A172 (cell line): ENCODE data around the gene BCO1. TPM values are rescaled to one million over a fixed set of nuclear protein-coding genes. Genes with fewer than 3 reads are reported as not detected.
"Not testable (repeated sequence)": the region's sequence is repeated elsewhere in the genome, so short reads cannot be mapped to it uniquely, and the experiment has no call there.

Experiments used
- DNase-seq: peaks from one replicate; pipeline ENCODE4 v3.0.0-alpha.2; 2015; ENCODE audit warnings: low spot score
- total RNA-seq: library from RNA; depleted of rRNA; stranded (reverse); fragments of >200 nt; shearing (Covaris generic); gene quantifications from 2 replicates; pipeline ENCODE4 v1.2.3, GENCODE V29; 2014; rRNA removed

Gene BCO1
- total RNA-seq: 0.19 and 1.9 TPM in 2 replicates

DNA sequence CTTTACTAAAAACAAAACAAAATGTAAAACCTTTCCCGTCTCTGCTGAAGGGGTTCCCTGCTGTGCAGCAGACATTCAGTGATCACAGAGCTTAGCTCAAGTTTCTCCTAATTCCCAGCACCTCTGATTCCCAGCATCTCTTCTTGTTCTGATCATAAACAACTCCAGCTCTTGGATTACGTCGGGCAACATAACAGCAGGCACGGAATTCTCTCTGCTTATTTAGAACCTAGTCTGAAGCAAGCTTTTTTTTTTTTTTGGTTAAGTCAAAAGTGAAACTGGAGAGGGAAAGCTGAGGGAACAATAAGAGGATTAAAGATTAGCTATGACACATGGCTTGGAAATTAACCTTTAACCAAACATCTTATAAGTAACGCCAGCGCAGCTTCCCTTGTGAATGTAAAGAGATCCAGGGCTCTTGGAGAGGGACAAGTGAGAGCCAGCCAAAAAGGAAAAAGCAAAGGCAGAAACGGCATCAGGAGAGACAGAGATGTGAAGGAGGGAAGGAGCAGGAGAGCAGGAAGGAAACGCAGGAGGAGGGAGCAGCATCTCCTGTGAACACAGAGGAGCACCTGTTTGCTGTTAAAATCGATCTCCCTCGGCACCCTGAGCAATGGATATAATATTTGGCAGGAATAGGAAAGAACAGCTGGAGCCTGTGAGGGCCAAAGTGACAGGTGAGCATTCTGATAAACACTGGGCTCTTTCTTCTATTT is at the start of gene BCO1:
BCO1 (plus strand) TSS at position 394 of the 716 bp plus-strand sequence; CDS start at position 614, 220 bp downstream.
- peak; percentile 64 for DNase-seq

GRCh38 chr16:81189100-81189664 is 49.3 kb upstream of the BCO1 start:
- no peak for DNase-seq

DNA sequence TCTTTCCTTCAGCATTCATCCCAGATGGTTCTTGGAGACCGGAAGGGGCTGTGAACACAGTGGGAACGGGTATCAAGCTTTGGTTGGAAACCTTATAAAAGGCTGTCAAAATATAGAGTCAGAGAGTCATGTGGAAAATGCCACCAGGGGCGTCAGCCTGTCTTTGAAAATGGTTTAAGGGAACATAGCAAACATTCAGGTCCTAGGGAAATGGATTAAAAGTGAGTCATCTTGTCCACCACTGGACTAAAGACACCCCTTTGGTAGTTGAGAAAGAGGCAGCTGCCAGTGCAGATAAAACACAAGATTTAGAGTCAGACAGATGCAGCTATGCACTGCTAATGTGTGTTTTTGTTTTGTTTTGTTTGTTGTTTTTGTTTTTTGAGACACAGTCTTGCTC is 47.8 kb upstream of the BCO1 start:
- DNase-seq: peak; percentile 58

DNA sequence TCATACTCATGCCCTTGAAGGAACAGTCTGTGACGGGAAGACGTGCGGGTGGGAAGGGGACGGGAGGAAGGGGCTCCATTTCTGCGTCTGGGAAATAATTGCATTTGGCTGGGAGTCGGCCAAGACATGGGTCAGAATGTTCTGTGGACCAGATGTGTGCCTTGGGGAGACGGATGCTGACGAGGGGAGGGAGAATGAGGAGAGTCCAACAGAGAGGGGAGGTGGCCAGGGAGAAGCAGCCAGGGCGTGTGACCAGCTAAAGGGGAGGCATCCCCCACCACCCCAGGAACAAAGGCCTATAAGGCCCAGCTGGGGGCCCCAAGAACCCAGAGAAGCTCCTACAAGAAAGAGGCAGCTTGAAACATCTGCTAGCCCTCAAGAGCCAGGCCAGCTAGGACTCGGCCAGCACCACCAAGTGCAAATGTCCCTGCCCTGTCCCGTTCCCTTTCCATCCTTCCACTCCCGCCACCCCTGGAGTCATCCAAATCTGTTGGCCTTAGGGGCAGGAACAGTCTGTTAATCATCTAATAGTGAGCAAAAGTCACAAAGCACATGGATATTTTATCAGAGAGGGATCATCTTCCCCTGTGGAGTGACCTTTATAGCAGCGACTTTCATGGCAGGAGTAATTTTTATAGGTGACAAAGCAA is 42.5 kb upstream of the BCO1 start:
- no peak for DNase-seq

- DNase-seq: no peak
These were observed 39.9 kb upstream of the BCO1 start for GRCh38 chr16:81198635-81199034.

DNA sequence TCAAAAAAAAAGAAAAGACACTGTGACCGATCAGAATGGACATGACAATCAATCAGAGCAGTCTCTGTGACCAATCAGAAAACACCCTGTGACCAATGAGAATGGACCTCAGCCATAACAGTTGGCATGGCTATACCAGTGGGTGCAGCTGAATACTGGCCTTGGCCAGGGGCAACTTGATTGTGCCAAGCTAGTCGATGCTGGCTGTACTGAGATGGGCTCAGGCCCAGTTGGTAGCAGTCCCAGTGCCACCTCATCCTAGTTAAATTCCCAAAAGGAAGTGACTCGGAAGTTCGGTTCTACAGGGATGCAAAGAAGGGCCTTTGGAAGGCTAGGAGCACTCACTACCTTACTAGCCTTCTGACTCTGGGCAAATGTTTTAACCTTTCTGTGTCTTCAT is 37.2 kb upstream of the BCO1 start:
- DNase-seq: peak; percentile 44

DNA sequence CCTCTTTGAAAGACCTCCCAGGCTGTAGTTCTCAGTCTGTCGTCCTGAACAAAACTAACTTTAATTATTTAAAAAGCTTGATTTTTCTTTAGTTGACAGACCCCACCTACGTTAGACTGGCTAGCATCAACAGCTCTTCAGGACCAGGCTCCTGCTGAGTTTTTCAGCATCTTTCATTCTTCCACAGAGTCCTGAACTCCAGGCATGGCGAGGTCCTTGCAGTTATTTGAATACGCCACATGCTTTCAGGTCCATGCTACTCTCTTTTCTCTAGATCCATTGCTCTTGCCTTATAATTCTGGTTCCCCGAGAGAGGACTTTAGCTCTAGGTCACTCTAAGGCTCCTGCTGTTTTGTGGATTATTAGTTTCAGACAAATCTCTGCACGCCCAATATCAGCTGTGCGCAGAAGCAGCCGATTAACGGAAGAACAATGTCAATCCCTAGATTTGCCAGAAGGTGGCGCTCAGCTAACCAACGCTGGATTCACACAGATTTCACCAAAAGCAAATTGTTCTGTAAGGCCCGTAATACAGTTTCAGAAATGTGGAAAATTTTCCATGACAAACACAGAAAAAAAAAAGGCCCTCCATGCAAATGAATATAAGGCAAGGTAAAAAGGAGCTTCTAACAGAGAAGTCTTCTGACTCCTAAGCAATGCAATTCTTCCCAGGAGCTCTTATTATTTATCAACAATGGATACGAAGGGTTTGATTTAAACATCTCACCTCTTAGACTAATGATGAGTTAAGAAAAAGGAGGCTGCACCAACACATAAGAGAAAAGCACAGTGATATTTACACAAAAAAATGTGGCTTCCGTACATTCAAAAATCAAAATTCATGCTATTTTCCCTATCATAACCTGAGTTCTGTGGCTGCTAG is 33.5 kb upstream of the BCO1 start:
- DNase-seq: peak; percentile 54

DNA sequence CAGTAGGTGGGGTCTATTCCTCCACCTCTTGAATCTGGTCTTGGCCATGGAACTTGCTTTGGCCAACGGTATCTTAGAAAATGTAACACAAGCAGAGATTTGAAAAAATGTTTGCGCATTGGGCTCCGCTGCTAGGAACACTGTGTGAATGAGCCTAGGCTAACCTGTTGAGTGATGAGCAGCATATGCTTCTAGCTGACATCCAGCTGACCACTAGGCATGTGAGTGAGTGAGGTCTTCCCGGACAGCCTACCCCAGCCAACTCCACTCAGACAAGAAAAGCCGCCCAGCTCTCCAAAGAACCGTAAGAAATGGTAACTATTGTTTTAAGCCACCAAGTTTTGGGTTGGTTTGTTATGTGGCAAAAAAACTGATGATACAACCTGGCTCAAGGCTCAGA is 31.4 kb upstream of the BCO1 start:
- DNase-seq: no peak

DNA sequence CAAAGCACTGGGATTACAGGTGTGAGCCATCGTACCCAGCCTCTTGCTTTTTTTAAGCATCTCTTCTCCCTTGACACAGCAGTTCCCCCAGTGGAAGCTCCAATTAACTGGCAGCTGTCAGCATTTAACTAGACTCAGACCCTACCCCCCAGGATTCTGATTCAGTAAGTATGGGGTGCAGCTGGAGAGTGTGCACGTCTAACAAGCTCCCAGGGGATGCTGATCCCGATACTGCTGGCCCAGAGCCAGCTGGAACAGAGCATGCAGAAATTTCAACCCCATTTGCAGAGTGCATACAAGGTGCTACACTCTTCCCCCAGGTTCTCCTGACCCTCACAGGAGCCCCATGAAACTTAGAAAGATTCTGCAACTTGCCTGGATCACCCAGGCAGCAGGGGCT is 27.7 kb upstream of the BCO1 start:
- DNase-seq: no peak

GRCh38 chr16:81212830-81213465 is 25.5 kb upstream of the BCO1 start:
- DNase-seq: no peak

DNA sequence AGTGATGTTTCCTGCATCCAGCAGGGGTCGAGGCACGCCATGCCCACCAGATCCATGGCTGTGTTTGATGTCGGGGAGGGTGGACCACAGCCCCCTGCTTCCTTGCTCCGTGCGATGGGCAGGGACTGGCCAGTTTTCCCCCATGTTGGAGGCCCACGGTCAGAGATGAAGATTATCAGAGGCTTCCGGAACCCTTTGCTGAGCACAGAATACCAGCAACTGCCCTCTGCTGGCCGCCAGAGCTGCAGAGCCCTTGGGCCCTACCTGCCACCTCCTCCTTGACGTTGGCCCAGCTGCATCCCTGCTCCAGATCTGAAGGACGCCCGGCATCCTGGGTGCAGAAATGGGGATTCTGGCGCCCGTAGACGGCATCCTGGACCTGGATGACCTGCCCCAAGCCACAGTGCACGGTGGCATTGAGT is 23.7 kb upstream of the BCO1 start:
- no peak for DNase-seq

DNA sequence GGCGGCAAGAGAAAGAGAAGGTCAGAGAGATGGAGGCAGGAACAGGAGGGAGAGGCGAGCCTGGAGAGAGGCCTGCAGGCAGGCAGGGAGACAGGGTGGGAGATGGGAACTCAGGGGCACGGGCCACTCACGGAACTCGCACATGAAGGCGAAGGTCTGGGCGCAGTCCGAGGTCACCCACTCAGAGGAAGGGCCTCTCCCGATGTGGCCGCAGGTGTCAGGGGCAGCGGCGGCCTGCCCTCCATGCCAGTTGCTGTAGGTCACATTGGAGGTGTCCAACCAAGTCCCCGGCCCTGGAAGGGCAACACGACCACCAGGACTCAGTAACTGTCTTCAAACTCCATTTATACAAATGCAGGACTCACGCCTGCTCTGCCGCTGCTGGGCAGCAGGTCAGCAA is 22.4 kb upstream of the BCO1 start:
- DNase-seq: no peak

- no peak for DNase-seq
These were observed 21.8 kb upstream of the BCO1 start for GRCh38 chr16:81216706-81217105.

- no peak for DNase-seq
These were observed 19.3 kb upstream of the BCO1 start for GRCh38 chr16:81219151-81219550.

DNA sequence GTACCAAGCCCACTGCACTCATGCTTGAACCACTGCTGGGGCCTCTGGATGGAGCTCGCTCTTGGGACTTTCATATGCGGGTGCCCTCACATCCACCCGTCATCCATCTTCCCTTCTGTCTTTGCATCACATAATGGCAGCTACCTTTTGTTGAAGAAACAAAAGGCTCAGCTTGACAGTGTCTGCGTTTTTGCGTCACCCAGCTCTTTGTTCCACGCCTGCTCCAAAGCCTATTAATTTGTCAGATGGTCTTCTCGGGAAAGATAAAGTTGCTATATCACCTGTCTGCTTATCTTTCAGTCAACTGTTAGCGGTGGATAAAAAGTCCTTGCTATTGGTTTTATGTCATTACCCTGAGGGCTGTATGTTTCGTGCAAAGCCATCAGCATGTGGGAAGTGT is 18.1 kb upstream of the BCO1 start:
- DNase-seq: no peak

DNA sequence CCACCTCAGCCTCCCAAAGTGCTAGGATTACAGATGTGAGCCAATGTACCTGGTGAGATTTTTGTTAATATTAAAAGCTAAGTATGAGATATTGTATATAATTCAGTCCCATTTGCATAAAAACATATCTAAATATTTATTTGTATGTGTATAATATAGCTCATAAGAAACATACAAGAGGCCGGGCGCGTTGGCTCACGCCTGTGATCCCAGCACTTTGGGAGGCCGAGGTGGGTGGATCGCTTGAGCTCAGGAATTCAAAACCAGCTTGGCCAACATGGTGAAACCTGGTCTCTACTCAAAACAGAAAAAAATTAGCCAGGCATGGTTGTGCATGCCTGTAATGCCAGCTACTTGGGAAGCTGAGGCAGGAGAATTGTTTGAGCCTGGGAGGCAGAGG is 16.8 kb upstream of the BCO1 start:
- DNase-seq: no peak

- no peak for DNase-seq
These were observed 13.7 kb upstream of the BCO1 start for GRCh38 chr16:81224824-81225223.

GRCh38 chr16:81225697-81226096 is 12.8 kb upstream of the BCO1 start:
- DNase-seq: not testable (repeated sequence)

GRCh38 chr16:81227785-81228184 is 10.7 kb upstream of the BCO1 start:
- DNase-seq: no peak

DNA sequence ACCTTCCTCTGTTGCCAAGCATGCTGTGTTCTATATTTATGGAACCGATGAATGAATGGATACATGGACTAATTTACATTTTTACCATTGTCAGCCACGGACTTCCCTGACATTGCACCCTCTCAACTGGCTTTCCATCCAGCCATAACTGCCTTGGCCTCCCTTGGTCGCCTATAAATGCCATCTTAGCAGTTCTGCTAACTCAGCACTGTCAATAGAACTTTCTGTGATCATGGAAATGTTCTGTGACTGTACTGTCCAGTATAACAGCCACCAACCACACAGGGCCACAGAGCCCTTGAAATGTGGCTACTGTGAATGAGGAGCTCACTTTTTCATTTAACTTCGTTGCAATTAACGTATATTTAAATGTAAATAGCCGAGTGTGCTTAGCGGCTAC is 8.7 kb upstream of the BCO1 start:
- no peak for DNase-seq

- no peak for DNase-seq
These were observed 7.5 kb upstream of the BCO1 start for GRCh38 chr16:81231014-81231413.
